Kidney epithelial cell (primary cell): ENCODE results near the gene SLBP. TPM values are rescaled to one million over a fixed set of nuclear protein-coding genes. Genes with fewer than 3 reads are reported as not detected.

ENCODE experiments used
- DNase-seq: peaks from one replicate; pipeline ENCODE4 v3.0.0-alpha.2; 2010; ENCODE audit warnings: low read depth
- H3K27me3 ChIP-seq: 2 replicates; pipeline ENCODE4 v1.6.0; 2011; ENCODE audit warnings: low read length; ENCODE audit not compliant: control insufficient read depth, insufficient read depth
- H3K36me3 ChIP-seq: 2 replicates; pipeline ENCODE4 v1.5.1; 2011; ENCODE audit warnings: low read length; ENCODE audit not compliant: control insufficient read depth, insufficient read depth
- H3K4me3 ChIP-seq: 2 replicates; pipeline ENCODE4 v1.5.1; 2011; ENCODE audit warnings: low read depth, mild to moderate bottlenecking, control low read depth, low read length
- total RNA-seq: library from RNA; depleted of rRNA; stranded (reverse); fragments of >200 nt; gene quantifications from 2 replicates; pipeline ENCODE4 v1.2.3, GENCODE V29; 2015
- TF ChIP-seq, protein P1 (sequence below): IDR thresholded peaks from 2 replicates; pipeline ENCODE4 v1.5.1; 2011; ENCODE audit warnings: mild to moderate bottlenecking, moderate library complexity, low read length, control low read depth, inconsistent platforms; ENCODE audit not compliant: insufficient read depth, poor library complexity, severe bottlenecking

Gene SLBP
- total RNA-seq, 1 donor from 2014 or later = 74.8 TPM

DNA sequence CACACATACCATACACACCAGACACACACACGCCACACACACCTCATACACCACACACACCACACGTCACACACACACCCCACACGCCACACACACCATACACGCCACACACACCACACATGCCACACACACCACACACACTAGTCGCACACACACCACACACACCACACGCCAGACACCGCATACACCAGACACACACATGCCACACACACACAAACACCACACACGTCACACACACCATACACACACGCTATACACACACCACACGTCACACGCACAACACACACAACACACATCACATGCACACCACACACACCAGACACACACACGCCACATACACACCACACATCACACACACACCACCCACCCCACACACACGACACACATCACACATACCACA lies 60.0 kb downstream of the SLBP start:
- TF ChIP-seq, protein P1, sequence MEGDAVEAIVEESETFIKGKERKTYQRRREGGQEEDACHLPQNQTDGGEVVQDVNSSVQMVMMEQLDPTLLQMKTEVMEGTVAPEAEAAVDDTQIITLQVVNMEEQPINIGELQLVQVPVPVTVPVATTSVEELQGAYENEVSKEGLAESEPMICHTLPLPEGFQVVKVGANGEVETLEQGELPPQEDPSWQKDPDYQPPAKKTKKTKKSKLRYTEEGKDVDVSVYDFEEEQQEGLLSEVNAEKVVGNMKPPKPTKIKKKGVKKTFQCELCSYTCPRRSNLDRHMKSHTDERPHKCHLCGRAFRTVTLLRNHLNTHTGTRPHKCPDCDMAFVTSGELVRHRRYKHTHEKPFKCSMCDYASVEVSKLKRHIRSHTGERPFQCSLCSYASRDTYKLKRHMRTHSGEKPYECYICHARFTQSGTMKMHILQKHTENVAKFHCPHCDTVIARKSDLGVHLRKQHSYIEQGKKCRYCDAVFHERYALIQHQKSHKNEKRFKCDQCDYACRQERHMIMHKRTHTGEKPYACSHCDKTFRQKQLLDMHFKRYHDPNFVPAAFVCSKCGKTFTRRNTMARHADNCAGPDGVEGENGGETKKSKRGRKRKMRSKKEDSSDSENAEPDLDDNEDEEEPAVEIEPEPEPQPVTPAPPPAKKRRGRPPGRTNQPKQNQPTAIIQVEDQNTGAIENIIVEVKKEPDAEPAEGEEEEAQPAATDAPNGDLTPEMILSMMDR = no peak
- H3K4me3 ChIP-seq = no peak overlapping the region
- no peaks in the 10 kb centered on the region for H3K36me3 ChIP-seq
- H3K27me3 ChIP-seq = peaks cover 2% of the 10 kb centered on the region
- DNase-seq = no peak

DNA sequence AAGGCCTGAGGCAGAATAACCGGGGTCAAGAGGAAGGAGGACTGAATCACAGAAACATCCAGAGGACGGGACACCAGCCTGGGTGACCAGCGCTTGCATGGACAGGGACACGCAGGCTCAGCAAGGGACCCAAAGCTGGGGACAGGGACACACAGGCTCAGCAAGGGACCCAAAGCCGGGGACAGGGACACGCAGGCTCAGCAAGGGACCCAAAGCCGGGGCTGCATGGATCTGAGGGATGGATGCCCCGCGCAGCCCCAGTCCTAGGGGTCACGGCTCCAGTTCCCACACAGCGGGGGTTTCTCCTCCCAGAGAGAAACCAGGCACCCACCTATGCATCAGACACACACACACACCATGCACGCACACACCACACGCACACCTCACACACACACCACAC lies 60.5 kb downstream of the SLBP start:
- Histone ChIP-seq H3K27me3 (peaks cover 2% of the 10 kb centered on the region), H3K4me3 (no peak overlapping the region), H3K36me3 (no peaks in the 10 kb centered on the region)
- TF ChIP-seq, protein P1 = no peak
- no peak for DNase-seq

DNA sequence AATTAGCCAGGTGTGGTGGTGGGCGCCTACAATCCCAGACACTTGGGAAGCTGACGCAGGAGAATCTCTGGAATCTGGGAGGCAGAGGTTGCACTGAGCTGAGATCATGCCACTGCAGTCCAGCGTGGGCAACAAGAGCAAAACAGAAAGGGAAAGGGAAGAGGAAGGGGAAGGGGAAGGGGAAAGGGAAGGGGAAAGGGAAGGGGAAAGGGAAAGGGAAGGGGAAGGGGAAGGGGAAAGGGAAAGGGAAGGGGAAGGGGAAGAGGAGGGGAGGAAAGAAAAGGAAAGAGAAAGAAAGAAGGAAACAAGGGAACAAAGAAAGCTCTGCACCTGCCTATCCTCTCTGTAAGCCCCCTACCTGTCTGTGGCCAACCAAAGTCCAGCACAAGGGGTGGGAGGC lies 63.2 kb downstream of the SLBP start:
- H3K36me3 ChIP-seq = no peaks in the 10 kb centered on the region
- peaks cover 5% of the 10 kb centered on the region for H3K27me3 ChIP-seq
- no peak overlapping the region for H3K4me3 ChIP-seq
- TF ChIP-seq, protein P1 = no peak
- DNase-seq = no peak

DNA sequence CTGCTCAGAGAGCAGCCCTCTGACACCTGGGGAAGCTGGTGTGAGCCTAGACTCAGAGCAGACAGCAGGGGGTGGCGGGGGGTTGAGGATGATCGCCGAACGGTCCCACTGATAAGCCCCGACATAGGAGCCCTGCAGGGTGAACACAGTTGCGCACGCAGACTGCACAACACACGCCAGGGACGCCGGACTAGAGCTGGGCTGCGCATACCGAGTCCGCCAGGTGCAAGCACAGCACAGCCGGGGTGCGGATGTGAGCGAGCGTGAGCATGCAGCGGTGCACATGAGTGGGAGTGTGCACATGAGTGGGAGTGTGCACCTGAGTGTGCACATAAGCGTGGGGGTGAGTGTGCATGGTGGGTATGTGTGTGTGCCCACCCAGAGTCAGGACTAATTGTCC lies 64.7 kb downstream of the SLBP start:
- TF ChIP-seq, protein P1 = no peak

DNA sequence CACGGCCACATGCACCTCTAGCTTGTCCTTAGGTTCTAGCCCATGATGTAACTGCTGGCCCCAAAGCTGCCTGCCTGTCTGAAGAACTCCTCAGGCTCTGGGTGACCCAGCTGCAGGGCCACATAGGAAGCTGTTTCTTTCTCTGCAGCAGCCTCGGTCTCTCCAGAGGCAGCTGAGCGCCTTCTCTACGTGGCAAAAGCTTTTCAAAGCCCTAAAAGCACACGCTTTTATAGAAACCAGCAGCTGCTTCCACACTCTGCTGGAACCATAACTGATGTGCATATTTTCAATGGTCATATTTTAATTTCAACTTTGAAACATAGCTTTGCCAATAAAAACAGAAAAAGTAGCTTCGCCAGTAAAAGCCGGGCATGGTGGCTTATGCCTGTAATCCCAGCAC lies 65.4 kb downstream of the SLBP start:
- no peaks in the 10 kb centered on the region for H3K36me3 ChIP-seq
- TF ChIP-seq, protein P1 = no peak
- peaks cover 5% of the 10 kb centered on the region for H3K27me3 ChIP-seq
- no peak for DNase-seq
- no peak overlapping the region for H3K4me3 ChIP-seq

More for the DNA sequence above, 64.7 kb downstream of the SLBP start:
- peaks cover 5% of the 10 kb centered on the region for H3K27me3 ChIP-seq
- H3K4me3 ChIP-seq = no peak overlapping the region
- no peak for DNase-seq
- no peaks in the 10 kb centered on the region for H3K36me3 ChIP-seq

DNA sequence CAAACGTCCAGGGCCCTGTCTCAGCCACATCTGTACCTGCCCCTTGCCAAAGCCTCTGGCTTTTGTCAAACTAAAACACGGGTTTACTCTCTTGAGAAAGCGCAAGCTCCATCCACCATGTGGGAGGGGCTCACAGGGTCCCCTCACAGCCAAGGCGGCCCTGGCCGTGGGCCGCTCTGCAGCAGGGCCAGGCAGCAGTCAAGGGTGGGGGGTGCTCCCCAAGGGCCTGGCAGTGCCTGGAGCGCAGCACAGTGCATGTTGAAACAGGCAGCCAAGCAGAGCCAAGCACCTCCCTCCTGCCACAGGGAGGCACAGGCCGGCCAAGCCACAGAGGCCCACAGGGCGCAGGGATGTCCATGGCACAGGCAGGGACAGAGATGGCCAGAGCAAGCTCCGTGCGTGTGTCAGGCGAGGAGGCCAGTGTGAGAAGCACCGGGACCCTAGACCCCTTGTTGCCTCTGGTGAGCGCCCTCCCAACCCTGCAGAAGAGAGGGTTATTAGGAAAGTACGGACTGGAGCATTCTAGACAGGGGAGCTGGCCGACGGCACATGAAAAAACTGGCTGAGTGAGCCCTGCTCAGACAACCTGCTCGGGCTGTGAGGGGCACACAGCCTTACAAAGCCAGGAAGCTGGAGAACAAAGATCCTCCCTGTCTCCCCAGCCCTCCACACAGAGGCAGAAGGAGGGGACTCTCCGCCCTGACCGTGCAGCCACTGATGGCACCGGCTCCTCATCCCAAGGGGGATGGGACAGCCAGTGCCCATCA lies 67.0 kb downstream of the SLBP start:
- Histone ChIP-seq H3K36me3 (no peaks in the 10 kb centered on the region), H3K4me3 (no peak overlapping the region), H3K27me3 (peaks cover 5% of the 10 kb centered on the region)
- TF ChIP-seq, protein P1 = peak; percentile 9
- peak; percentile 16 for DNase-seq
